Activated CD4-positive, CD25-positive, alpha-beta regulatory T cell treated with anti-CD3 and anti-CD28 coated beads, Interleukin-2, amount 50 U/mL, for 72 hours (primary cell): ENCODE measurements around the gene DSCAML1.

Source experiments
- DNase-seq: peaks from one replicate; pipeline ENCODE4 v3.0.0; 2021

Gene DSCAML1

DNA sequence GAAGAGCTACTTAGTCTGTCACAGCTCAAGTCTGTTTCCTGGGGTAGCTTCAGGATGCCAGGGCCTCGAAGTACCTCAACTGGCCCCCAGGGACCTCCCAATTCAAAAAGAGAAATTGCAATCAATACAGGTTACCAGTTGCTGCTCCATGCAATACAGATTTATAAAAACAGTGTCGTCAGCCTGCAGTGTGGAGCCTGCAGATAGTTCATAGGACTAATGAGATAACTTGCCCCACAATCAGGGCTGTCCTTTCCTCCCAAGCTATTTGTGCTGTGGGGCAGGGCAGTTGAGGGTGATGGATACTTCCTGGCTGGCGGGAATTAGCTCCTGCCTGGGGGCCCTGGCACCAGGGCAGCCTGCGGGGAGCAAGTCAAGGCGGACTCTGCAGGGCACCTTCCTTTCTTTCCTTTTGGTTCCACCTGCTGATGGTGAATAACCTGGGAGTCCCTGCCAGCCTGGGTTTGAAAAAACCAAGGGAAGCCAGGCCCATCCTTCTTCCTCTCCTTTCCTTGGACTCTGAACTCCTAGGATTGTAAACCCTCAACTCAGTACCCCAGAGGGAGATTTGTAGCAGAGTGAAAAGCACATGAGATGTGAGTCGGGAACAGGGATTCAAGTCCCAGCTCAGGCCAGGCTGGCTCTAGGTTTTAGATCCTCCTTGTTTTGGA, 252.8 kb downstream of the DSCAML1 start:
- no peak for DNase-seq

DNA sequence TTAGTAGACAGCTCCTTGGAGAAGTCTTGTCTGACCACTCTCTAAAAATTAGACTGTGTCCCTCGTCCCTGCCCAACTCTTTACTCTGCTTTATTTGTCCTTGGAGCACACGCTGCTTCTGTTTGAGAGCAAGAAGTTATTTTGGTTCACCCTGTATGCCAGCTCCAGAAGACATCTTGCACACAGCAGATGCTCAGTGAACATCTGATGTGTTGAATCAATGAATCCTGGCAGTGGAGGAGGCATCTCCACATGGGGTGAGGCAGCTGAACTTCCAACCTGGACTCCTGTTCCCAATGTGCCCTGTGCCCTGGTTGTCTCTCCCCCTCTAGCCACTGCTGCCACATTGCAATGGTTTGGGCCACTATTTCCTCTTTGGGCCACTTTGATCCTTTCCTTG, 255.8 kb downstream of the DSCAML1 start:
- no peak for DNase-seq

DNA sequence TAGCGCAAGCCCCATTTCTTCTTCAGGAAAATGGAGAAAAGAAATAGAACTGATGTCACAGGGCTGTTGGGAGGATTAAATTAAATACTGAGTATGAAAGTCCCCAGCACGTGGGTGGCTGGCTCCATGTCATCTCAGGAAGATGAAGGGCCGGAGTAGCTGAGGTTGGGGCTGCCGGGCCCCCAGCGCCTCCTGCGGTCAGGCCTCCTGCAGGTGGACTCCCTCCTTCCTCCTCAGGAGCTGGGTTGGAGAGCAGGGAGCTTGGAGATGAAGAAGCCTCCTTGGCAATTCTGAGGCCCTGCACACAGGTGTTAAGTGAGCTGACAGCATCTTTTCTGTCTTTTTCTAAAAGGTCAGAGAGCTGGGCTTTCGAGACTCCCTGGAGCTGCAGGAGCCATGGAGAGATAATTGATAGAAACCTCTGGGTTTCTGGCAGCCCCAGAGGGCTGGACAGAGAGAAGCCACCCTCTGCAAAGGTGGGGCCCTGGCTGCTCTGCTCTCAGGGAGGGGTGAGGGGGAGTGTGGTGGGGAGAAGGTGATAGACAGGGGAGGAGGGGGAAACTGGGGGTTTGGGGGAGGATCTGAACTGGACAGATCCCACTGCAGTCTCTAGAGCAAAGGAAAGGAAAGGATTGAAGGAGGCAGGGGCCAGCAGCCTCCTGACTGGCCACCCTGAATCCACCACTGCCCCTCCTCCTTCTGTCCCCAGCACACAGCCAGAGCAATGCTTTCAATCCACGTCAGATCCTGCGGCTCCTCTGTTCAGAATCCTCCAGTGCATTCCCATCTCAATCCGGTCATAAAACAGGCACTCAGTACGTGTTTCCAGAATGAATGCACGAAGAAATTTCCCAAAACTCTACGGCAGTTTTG, 258.5 kb downstream of the DSCAML1 start:
- no peak for DNase-seq

DNA sequence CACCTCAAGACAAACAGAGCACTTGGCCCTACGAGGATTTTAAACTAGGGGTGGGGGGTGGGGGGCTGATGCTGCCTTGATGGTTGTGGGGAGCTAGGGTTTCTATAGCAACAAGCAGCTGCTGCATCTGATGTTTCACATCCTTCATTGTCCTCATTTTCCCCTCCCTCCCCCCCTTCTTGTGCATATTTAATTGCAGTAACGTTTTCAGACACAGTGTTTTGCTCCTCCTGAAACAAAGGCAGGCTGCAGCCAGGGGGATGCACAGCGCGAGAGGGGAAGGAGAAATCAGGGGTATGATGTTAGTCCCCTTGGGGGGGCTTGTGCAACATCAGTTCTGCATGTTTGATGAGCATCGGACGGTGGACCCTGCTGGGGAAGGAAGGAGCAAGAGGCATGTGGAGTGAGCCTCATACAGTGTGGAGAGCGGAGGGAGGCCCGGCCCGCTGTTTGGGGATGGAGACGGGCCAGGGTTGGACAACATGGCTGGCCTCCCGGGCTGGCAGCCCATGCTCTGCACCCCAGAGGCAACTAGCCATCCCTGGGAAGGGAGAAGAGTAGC, 261.1 kb downstream of the DSCAML1 start:
- DNase-seq, result no peak

DNA sequence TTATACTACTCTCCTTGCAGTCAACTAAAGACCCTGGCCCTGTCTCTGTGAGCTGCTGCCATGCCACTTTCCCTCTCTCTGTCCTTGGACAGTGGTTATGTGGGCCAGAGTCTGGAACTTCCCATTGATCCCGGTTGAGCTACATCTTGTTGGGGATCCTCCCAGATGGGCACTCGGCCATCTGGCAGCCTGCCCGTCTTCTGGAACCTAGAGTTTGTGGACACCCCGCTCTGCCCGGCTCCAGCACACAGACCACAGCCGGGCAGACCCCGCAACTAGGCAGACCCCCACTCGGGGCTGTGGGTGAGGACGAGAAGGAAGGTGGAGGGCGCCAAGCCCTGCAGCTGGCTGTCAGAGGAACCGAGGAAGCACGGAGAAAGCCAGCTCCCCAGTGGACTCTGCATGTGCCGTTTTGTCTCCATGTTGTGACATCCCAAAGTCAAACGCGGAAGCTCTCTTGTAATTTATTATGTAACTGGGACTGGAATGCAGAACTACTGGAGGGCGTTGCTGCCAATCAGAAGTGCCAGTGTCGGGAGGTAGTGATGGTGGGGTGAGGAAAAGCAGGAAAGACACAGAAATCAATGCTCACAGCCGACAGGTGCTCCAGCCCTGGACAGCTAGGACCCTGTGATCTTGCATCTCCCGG, 261.7 kb downstream of the DSCAML1 start:
- DNase-seq, result no peak

DNA sequence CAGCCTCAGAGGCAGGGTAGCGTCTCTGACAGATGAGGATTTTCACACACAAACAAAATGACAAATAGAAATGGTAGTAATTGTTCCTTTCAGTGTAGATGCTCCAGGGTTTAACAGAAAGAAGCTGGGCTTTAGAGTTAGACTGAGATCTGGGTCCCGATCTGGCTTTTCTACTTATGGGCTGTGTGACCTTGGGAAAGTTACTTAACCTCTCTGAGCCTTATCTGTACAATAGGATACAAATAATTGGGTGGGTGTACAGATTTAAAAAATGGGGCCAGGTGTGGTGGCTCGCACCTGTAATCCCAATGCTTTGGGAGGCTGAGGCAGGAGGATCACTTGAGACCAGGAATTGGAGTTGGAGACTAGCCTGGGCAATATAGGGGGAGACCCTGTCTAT, 264.4 kb downstream of the DSCAML1 start:
- no peak for DNase-seq

DNA sequence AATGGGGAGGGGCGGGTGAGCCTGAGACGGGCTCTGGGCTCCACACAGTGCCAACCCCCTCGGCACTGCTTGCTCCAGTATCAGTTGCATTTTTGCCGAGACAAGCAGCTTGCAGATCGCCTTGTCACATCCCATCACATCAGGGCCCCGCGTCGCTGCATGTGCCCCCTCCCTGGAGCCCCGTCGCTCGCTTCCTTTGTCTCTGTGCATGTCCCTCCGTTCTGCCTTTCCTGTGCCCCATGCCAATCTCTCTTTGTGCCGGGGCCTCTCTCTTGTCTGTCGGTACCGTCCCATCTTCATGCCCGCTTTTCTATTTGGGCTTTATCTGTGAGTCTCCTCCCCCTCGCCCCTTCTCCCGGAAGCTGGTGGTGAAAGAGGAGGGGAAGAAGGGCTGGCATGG, 267.2 kb downstream of the DSCAML1 start:
- DNase-seq, result no peak

DNA sequence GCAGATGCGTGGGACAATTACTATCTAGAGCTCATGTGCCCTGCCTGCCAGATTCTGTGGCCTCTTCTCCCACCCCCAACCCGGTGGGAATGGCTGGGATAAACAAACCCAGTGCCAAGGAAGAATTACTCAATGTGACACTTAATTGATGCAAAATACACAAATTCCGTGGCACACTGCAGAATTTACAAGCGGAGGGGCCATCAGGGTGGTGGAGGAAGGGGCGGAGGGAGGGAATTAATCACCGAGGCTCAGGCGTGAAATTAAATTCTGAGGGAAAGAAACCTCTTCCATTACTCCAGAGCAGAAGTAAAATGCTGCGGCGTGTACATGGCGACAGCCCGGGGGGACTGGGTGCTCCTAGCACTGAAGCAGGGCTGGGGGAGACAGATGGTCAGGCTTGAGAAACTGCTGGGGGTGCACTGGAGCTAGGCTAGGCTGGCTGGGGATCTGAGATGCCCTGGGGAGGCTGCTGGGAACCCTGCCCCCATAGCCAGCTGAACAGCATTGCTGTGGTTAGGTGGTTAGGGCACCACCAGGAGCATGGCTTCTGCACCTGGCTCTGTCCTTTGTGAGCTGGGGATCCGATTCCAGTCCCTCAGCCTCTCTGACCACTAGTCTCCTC, 268.8 kb downstream of the DSCAML1 start:
- DNase-seq, result no peak

DNA sequence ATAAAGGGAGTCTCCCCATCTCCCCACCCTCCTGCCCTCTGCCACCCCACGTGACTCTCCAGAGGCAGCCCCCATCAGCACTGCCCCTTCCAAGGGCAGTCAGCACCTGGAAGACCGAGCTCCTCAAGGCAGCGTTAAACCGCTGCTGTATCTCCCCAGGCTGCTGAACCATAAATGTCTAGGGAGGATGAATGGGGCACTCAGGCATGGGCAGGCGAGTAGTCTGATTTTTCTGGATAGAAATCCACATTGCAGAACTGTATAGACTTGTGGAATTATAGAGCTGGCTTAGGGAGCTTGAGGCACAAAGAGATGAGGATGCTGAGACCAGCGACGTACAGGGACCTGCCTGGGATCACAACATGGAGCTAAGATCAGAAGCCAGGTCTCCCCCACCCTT, 269.7 kb downstream of the DSCAML1 start:
- DNase-seq, result no peak

DNA sequence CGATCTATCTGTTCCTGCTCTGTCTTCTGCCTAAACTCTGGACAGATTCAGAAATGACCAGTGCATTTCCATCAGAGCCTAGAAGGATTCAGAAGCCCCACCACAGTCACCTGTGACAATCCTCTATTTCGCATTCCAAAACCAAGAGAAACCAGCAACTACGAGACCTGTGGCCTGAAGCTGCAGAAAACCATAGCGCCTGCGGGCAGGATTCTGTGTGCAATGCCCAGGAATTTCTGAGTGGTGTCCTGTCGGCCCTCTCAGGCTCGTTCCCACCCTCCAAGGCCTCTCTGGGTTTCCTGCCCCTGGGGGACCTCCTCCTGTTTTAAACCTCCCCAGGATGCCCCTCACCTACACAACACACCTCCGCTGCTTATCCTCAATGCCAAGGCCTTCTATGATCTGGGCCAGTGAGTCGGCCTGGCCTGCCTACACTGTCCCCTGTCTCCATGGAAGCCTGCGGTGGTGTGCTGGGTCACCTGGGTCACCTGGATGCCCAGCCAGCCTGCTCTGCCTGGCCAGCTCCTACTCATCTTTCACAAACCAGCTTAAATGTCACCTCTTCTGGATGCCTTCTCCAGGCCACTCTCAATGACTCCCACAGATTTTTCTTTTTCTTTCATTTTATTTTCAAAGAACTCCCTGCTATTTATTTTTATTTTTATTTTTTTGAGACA, 271.0 kb downstream of the DSCAML1 start:
- no peak for DNase-seq

DNA sequence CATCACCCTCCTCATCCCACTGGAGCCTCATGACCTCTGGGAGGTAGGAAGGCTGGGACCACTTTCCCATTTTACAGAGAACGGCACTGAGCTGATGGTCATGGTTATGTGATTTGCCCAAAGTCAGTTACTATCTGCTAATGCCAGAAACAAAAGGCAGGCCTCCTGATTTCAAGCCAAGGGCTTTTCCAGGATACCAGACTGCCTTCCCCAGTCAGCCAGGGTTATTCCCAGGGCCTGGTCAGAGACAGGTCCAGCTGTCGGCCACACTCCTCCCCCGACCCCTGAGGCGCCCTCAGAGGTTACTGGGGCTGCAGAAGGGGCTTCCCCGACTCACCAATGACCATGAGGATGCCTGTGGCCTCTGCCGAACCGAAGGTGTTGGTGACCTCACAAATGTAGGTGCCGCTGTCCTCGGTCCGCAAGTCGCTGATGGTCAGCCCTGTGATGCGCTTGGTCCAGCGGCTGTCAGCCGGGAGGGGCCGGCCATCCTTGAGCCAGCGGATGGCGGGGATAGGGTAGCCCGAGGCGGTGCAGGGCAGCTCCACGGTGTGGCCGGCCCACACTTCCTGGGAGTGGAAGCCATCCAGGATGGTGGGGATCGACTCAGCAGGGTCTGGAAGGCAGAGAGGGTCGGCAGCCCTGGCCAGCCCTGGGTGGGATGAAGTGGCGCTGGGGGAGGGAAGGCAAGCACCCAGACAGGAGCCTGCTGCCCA, 272.4 kb downstream of the DSCAML1 start:
- no peak for DNase-seq

DNA sequence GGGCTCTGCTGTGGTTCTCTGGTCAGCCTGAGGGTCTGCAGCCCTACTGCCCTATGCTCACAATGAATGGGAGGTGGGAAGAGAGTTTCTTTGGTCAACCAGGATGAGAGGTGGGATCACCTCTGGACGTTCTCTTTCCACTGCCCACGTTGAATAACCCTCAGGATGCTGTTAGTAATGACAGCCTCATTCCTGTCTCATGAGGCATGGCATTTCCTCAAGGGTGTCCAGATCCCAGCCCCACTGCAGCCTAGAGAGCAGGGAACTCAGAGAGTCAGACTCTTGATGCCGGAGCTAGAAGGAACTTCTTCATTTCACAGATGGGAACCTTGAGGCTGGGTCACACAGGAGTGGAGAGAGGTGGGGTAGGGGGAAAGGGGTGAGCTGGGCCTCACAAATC, 273.3 kb downstream of the DSCAML1 start:
- no peak for DNase-seq

DNA sequence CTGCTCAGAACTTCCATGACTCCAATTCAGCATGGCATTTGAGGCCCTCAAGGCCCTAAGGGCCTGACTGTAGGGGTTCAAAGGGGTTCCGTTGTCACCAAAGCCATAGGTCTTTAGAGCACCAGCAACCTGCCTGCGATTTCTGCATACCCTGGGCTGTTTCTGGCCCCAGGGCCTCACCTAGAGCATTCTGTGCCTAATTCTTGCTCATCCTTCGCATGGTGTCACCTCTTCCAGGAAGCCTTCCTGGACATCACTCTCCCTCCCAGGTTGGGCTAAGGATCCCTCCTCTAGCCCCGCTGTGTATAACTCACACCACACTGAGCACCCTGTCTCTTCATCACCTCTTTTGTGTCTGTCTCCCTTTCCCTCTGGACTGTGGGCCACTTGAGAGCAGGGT, 275.0 kb downstream of the DSCAML1 start:
- no peak for DNase-seq

DNA sequence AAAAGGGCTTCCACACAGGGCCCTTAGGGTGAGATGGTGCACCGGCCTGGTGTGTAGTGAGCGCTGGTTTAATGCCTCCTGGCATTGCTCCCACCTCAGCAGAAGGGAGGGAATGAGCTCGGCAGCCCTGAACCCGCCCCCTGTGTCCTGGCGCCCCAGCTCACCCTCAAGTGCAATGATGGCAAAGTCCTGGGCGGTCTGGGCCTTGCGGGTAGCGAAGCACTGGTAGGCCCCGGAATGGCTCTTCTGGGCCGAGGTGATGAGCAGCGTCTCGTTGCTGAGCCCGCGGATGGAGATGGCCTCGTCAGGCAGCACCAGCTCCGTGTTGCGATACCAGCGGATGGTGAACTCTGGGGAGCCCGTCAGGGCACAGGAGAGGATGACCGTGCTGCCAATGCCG, 276.1 kb downstream of the DSCAML1 start:
- no peak for DNase-seq

DNA sequence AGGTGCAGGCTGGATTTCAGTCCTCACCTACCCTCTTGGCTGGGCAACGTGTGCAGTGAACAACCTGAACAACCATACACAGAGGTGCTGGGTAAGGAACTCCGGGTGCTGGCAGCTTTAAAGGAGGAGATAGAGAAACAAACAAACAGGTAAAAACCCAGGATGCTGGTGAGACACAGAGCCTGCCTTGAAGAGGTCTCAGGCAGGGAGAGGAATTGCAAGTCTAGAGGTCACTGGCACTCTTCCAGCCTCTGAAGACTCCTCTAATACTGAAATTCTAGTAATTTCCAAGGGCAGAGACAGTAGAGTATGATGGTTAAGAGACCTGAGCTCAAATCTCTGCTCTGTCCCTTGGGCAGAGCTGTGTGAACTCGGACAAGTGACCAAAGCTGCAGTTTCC, 276.8 kb downstream of the DSCAML1 start:
- DNase-seq, result no peak

DNA sequence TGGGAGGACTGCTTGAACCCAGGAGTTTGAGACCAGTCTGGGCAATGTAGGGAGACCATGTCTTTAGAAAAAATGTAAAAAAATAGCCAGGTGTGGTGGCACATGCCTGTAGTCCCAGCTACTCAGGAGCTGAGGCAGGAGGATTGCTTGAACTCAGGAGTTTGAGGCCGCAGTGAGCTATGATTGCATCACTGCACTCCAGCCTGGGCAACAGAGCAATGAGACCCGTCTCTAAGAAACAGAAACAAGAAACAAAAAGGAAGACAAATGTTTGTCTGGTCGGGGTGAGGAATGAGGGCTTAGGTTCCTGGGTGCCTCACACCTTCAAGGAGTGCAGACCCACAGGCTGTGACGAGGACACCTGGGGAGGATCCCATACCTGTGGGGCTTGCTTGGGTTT, 277.4 kb downstream of the DSCAML1 start:
- DNase-seq, result no peak

DNA sequence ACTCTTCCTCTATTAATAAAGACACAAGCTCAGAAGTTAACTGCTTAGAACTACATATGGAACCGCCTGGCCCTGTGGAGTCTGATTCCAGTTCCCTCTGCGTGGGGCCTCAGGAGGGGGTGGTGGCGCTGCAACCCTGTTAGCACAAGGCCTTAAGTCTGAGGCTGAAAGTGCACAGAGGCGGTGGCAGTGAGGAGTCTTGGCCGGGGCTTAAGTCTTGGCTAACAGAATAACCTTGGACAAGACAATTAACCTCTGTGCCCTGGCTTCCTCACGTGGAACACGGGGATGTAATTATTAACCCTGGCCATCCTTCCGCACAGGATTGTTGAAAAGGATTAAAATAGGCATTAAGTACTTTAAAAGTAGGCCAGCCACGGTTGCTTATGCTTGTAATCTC, 277.8 kb downstream of the DSCAML1 start:
- no peak for DNase-seq

DNA sequence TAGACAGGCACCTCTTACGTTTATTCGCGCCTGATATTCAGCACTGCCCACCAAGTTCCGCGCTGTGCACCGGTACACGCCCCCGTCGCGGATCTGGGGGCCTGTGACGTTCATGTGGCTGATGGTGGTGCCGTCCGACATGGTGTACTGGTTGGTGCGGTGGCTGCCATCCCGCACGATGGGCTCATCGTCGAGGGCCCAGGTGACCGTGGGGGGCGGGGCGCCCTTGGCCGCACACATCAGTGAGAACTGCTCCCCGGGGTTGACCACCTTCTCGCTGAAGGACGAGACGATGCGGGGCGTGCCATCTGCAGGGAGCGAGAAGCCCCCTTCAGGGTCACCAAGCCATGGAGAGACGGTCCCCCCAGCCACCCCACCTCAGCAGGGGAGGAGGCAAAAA, 278.6 kb downstream of the DSCAML1 start:
- no peak for DNase-seq

DNA sequence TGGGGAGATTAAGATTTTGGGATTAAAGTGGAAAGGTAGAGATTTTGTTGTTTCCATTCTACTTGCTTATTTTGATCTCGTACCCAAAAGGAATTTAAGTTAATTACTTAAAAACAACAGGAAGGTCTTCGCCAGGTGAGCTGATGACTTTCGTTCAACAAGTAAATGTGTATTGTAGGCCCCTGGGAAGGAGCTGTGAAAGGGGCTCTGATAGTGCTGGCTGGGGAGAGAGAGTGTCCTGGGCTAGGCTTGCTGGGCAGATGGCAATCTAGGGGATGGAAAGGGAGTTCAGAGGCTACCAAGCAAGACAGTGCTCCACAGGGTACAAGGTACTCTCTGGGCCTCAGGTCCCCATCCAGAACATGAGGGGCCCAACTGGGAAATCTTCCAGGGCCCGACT, 279.9 kb downstream of the DSCAML1 start:
- DNase-seq, result no peak

DNA sequence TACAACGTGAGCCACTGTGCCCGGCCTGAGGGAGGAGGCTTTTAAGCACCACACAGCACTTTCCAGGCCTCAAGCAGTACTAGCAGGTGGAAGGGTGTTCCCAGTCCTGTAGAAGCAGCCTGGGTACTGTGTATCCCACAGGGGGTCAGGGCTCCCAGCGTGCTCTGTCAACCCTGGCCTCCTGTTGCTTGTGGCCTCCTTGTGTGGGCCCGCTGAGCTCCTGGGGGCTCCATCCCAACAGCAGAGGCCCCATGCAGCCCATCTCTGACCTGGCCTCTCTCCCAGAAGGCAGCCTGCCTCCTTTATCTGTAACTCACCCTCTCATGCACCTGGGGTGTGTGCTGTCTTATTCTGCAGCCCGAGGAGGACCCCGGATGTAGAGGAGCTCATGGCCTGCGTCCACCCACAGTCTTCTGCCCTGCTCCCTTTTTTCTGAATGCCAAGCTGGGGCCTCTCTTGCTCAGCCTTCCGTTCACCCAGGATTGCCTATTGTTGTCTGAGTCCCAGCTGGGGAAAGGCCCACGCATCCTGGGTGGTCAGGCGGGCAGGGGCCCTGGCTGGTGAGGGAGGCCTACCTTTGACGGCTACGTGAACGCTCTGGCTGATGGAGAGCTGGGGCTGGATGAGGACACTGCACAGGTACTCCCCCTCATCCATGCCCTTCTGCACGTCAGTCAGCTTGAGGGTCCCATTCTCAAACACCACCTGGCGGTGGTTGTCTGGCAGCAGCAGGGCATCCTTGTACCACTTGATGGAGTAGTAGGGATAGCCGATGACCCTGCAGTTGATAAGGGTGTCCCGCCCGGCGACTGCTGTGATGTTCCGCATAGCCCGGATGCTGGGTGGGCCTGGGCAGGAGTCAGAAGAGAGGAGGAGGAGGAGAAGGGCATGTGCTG, 280.9 kb downstream of the DSCAML1 start:
- DNase-seq, result no peak

DNA sequence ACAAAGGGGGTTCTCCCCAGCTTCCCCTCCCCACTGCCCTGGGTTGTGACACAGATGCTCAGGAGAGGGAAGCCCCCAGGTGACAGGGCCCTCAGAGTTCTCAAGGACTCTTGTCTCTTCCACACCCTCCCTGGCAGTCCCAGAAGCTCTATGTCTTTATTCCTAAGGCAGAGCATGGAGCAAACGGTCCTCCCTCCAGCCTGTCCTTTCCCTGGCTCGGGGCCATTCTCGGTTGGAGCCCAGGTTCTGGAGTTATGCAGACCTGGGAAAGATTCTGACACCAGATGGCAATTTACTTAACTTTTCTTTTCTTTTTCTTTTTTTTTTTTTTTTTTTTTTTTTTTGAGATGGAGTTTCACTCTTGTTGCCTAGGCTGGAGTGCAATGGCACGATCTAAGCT, 282.8 kb downstream of the DSCAML1 start:
- no peak for DNase-seq
